ENCODE measurements around the gene SNAP29.

Gene SNAP29

DNA sequence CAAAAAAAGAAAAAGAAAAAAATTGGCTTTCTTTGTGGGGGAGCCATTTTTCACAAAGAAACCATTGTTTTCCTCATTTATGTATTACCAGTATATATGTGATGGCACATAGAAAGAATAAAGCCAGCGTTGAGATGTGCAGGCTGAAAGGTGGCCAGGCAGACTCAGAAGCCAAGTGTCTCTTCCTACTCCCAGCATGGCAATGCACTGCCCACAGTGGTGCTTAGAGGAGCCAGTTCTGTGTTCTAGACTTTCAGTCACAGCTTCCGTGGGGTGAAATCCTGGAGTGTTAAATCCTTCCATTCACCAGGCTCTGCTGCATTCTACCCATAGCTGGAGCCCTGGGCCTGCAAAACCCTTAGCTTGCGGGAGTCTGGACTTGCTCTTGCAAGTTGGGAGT, 18.9 kb downstream of the SNAP29 start:
- no peaks in the 10 kb centered on the region for H3K4me1 ChIP-seq (ENCODE audit: insufficient read depth, low read length, poor library complexity, severe bottlenecking)
- H2AFZ ChIP-seq (ENCODE audit: low read length): no peak overlapping the region
- no peak overlapping the region for H3K9ac ChIP-seq (ENCODE audit: low read depth, low read length, poor library complexity, severe bottlenecking)
- no peak overlapping the region for H3K4me3 ChIP-seq (ENCODE audit: low read length, poor library complexity, severe bottlenecking)
- no peak overlapping the region for H3K4me2 ChIP-seq (ENCODE audit: low read depth, low read length, poor library complexity, severe bottlenecking)
- no peaks in the 10 kb centered on the region for H3K27me3 ChIP-seq (ENCODE audit: insufficient read depth, low read length, poor library complexity, severe bottlenecking)
- H3K9me2 ChIP-seq (replicated peaks; ENCODE audit: low read depth, low read length): no peaks in the 10 kb centered on the region
- no peaks in the 10 kb centered on the region for H3K9me3 ChIP-seq (ENCODE audit: insufficient read depth, low read depth, low read length)
- no peaks in the 10 kb centered on the region for H4K20me1 ChIP-seq (ENCODE audit: insufficient read depth, low read length, poor library complexity, severe bottlenecking)
- peaks cover 14% of the 10 kb centered on the region; the same call in 1 of the 2 replicates for H3K36me3 ChIP-seq (ENCODE audit: insufficient read depth, low read length)
- H3F3A ChIP-seq (ENCODE audit: low read depth): no peaks in the 10 kb centered on the region
- TF ChIP-seq, protein P1, sequence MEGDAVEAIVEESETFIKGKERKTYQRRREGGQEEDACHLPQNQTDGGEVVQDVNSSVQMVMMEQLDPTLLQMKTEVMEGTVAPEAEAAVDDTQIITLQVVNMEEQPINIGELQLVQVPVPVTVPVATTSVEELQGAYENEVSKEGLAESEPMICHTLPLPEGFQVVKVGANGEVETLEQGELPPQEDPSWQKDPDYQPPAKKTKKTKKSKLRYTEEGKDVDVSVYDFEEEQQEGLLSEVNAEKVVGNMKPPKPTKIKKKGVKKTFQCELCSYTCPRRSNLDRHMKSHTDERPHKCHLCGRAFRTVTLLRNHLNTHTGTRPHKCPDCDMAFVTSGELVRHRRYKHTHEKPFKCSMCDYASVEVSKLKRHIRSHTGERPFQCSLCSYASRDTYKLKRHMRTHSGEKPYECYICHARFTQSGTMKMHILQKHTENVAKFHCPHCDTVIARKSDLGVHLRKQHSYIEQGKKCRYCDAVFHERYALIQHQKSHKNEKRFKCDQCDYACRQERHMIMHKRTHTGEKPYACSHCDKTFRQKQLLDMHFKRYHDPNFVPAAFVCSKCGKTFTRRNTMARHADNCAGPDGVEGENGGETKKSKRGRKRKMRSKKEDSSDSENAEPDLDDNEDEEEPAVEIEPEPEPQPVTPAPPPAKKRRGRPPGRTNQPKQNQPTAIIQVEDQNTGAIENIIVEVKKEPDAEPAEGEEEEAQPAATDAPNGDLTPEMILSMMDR (conservative IDR thresholded peaks at IDR 0.05; ENCODE audit: low read length): no peak
- TF ChIP-seq EZH2phosphoT487 (IDR thresholded peaks at IDR 0.05; ENCODE audit: borderline replicate concordance): no peak
- H3K79me2 ChIP-seq (ENCODE audit: insufficient read depth, low read length): no peaks in the 10 kb centered on the region

DNA sequence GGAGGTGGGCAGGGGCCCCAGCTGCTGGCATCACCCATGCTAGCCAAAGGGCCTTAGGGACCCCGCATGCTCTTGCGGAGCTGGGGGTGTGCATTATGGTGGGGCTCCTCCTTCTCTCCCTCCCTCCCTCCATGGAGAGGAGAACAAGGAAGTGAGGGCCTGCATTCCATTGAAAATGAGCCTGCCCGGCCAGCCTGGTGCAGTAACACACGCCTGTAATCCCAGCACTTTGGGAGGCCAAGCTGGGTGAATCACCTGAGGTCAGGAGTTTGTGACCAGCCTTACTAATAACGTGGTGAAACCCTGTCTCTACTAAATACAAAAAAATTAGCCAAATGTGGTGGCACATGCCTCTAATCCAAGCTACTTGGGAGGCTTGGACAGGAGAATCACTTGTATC, 22.4 kb downstream of the SNAP29 start:
- no peak overlapping the region for H2AFZ ChIP-seq (ENCODE audit: low read length)
- no peaks in the 10 kb centered on the region for H4K20me1 ChIP-seq (ENCODE audit: insufficient read depth, low read length, poor library complexity, severe bottlenecking)
- H3K4me2 ChIP-seq (ENCODE audit: low read depth, low read length, poor library complexity, severe bottlenecking): no peak overlapping the region
- no peaks in the 10 kb centered on the region for H3K4me1 ChIP-seq (ENCODE audit: insufficient read depth, low read length, poor library complexity, severe bottlenecking)
- TF ChIP-seq, protein P1 (conservative IDR thresholded peaks at IDR 0.05; ENCODE audit: low read length): no peak
- no peaks in the 10 kb centered on the region for H3K27me3 ChIP-seq (ENCODE audit: insufficient read depth, low read length, poor library complexity, severe bottlenecking)
- no peaks in the 10 kb centered on the region for H3K79me2 ChIP-seq (ENCODE audit: insufficient read depth, low read length)
- H3F3A ChIP-seq (ENCODE audit: low read depth): no peaks in the 10 kb centered on the region
- no peaks in the 10 kb centered on the region for H3K9me3 ChIP-seq (ENCODE audit: insufficient read depth, low read depth, low read length)
- H3K36me3 ChIP-seq (ENCODE audit: insufficient read depth, low read length): peaks cover 25% of the 10 kb centered on the region; the same call in 1 of the 2 replicates
- no peak overlapping the region for H3K9ac ChIP-seq (ENCODE audit: low read depth, low read length, poor library complexity, severe bottlenecking)
- no peaks in the 10 kb centered on the region for H3K9me2 ChIP-seq (replicated peaks; ENCODE audit: low read depth, low read length)
- no peak overlapping the region for H3K4me3 ChIP-seq (ENCODE audit: low read length, poor library complexity, severe bottlenecking)

DNA sequence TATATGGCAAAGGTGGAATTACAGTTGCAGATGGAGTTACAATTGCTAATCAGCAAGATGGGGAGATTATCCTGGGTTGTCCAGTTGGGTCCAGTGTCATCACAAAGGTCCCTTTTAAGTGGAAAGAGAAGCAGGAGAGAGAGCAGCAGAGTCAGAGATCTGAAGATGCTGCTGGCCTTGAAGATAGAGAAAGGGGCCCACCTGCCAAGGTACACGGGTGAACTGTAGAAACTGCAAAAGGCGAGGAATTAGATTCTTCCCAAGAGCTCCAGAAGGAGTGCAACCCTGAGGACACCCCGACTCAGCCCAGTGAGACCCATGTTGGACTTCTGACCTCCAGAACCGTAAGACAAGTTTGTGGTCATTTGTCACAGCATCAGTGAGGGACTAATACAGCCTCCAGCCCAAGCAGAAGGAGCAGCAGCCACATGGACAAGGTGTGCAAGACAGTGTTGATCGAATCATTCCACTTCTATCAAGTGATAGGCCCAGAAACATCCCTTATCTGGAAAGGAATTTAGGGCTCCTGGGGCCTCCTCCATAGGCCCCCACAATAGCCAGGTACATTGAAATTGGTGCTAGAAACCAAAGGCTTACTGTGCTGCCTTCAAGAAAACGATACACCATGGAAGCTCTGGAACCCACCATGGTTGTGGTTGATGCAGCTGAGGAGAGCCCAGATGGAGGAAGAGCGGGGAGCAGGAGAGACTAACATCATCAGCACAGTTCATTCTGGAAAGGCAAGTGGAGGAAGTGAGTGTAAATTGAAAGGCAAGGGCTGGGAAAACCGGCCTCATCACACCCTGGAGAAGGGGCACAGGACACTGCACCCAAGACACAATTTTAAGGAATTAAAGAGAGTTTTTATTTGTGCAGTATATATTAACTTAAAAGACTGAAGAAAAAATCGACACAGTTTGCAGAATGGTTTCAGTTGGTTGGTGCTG, 23.3 kb downstream of the SNAP29 start:
- H3K27me3 ChIP-seq (ENCODE audit: insufficient read depth, low read length, poor library complexity, severe bottlenecking): no peaks in the 10 kb centered on the region
- no peak overlapping the region for H3K4me2 ChIP-seq (ENCODE audit: low read depth, low read length, poor library complexity, severe bottlenecking)
- H3K4me3 ChIP-seq (ENCODE audit: low read length, poor library complexity, severe bottlenecking): no peak overlapping the region
- no peaks in the 10 kb centered on the region for H3K9me3 ChIP-seq (ENCODE audit: insufficient read depth, low read depth, low read length)
- no peaks in the 10 kb centered on the region for H4K20me1 ChIP-seq (ENCODE audit: insufficient read depth, low read length, poor library complexity, severe bottlenecking)
- no peak for TF ChIP-seq EZH2phosphoT487 (IDR thresholded peaks at IDR 0.05; ENCODE audit: borderline replicate concordance)
- TF ChIP-seq, protein P1 (conservative IDR thresholded peaks at IDR 0.05; ENCODE audit: low read length): no peak
- no peaks in the 10 kb centered on the region for H3K4me1 ChIP-seq (ENCODE audit: insufficient read depth, low read length, poor library complexity, severe bottlenecking)
- no peak overlapping the region for H3K9ac ChIP-seq (ENCODE audit: low read depth, low read length, poor library complexity, severe bottlenecking)
- H3F3A ChIP-seq (ENCODE audit: low read depth): no peaks in the 10 kb centered on the region
- no peak overlapping the region for H2AFZ ChIP-seq (ENCODE audit: low read length)
- peaks cover 25% of the 10 kb centered on the region; the same call in 1 of the 2 replicates for H3K36me3 ChIP-seq (ENCODE audit: insufficient read depth, low read length)
- H3K9me2 ChIP-seq (replicated peaks; ENCODE audit: low read depth, low read length): no peaks in the 10 kb centered on the region
- H3K79me2 ChIP-seq (ENCODE audit: insufficient read depth, low read length): no peaks in the 10 kb centered on the region

Data from Loucy (cell line).